ENCODE data around the gene DLGAP1.
A peak's percentile ranks its signal among the peaks of the same experiment; 100 is the strongest.

Gene DLGAP1

DNA sequence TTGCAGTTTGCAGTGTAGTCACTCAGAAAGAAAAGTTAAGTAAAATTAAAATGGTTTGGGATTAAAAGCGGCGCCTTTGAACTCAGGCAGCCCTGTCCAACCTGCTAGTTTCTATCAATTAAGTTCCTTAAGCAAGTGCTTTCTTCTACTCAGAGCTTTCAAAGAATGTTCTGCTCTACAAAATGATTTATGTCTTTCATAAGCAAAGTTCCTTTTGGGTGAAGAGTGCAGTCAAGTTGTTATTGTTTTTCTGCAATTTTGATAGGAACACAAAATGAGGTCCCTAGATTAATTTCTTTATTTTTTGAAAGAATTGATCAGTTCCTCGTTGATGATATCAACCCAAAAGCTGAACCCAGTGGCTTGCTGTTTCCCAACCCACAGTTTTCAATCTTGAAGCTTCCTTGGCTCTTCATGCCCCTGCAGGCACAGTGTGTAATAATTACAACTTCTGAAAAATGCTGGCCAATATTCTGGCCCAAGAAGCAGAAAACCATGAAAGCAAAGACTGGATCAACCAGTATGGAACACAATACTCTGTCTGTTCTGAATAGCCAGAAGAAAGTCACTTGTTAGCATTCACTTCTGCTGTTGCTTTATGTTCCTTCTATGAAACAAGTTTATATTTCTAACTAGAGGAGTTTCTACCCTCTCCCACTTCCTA is 916.0 kb downstream of the DLGAP1 start:
- DNase-seq (ENCODE audit: low spot score) = no peak

GRCh38 chr18:3538456-3538855 is 916.7 kb downstream of the DLGAP1 start:
- DNase-seq (ENCODE audit: low spot score) = no peak

- DNase-seq (ENCODE audit: low spot score) = no peak
These were observed 924.3 kb downstream of the DLGAP1 start for GRCh38 chr18:3530807-3531206.

DNA sequence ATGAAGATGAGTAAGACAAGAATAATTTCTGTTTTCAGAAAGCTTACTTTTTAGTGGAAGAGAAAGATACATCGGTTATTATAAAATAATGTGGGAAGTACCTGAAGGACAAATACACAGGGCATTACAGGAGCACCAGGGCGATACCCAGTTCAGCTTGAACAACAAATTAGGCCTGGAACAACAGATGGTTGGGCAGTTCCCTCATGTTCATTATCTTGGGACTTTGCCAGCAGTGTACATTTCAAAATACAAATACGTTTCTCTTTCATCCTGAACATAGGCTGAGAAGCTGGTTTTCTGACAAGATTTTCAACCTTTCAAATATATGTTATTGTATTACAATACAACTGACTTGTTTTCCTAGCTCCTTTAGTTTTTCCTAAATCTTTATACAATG is 925.5 kb downstream of the DLGAP1 start:
- no peak for DNase-seq (ENCODE audit: low spot score)

GRCh38 chr18:3529077-3529476 is 926.0 kb downstream of the DLGAP1 start:
- DNase-seq (ENCODE audit: low spot score) = peak; percentile 21

GRCh38 chr18:3528231-3528630 is 926.9 kb downstream of the DLGAP1 start:
- DNase-seq (ENCODE audit: low spot score) = no peak

DNA sequence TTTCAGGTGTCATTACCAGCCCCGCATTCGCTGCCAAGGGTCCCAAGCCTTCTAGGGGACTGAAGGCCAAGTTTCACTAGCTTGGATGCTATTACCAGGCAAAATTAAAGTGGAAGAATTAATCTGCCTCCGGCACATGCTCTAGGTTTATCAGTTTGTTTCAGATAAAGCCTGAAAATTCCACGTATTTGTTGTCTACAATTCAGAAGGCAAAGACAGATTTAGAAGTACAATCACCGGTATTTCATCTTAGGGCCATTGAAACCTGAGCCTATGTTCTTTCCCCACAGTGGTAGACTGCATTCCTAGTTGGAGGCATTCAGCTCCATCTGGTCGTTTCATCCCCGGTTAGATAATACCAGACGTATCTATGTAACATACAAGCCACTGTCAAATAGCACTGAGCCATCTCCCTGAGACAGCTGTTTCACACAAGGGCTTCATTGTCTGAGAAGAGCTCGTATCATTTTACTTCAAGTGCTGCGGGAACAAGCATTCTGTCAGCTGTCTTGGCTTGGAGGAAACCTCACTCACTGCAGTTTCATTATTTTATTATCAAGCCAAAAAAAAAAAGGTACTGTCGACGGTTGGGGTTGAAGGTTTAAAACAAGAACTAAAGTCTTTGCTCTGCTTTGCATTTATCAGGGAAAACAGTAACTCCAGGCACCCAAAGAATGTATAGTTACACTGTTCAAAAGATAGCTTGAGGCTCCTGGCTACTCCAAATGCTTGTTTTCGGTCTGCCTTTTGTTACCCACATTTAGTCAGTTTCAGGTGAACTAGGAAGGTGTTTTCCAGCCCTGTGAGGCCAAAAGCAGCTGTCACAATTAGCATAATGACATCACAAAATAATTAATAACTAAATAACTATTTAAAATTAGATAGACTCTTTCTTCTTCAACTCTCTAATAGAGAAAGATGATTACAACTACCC is 928.4 kb downstream of the DLGAP1 start:
- DNase-seq (ENCODE audit: low spot score) = peak; percentile 27

GRCh38 chr18:3525870-3526420 is 929.2 kb downstream of the DLGAP1 start:
- no peak for DNase-seq (ENCODE audit: low spot score)

DNA sequence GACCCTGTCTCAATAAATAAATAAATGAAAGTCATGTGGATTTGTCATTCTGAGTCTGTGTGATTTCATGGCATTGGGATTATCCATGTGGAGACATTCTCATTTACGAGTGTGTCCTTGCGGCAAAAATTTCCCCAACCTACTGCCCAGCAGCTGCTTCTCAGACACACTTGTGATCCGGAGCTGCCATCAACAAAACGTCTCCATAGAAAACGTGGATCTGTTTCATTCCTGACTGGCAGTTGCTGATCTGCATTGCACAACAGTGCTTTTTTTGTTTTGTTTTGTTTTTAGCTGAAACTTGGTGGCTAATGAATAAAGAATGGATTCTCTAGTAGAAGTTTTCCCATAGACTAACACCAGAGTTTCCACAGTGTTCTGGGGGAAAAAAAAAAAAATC is 930.4 kb downstream of the DLGAP1 start:
- DNase-seq (ENCODE audit: low spot score) = no peak

DNA sequence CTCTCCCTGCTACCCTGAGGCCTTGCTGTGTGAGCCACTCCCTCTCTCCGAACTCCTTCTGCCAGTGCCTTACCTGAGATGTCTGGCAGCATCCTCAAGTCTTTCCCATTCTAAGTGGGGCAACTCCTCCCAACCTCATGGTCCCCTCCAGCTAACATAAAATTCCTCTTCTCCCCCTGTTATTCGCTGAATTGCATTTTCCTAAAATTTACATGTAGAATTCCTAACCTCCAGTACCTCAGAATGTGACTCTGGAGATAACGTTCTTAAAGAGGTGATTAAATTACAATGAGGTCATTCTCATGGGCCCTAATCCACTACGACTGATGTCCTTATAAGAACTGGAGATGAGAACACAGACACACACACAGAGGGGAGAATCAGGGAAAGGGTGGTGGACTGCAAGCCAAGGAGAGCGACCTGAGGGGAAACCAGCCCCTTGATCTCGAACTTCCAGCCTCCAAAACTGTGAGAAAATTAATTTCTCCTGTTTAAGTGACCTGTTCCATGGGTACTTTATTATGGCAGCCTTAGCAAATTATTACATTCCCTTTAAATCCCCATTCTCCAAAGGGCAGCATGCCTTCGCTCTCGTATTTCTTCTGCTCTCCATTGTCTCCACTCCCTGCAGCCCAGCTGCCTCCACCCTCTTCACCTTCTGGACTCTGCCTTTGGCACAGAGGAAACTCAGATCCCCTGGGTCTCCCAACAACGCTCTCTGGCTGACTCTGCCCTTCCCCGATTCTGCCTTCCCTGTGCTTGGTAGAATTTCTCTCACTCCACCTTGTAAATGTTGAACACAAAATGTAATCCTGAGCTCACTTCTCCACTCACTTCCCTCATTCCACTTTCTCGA is 934.6 kb downstream of the DLGAP1 start:
- no peak for DNase-seq (ENCODE audit: low spot score)

GRCh38 chr18:3514312-3515216 is 940.5 kb downstream of the DLGAP1 start:
- DNase-seq (ENCODE audit: low spot score) = no peak

DNA sequence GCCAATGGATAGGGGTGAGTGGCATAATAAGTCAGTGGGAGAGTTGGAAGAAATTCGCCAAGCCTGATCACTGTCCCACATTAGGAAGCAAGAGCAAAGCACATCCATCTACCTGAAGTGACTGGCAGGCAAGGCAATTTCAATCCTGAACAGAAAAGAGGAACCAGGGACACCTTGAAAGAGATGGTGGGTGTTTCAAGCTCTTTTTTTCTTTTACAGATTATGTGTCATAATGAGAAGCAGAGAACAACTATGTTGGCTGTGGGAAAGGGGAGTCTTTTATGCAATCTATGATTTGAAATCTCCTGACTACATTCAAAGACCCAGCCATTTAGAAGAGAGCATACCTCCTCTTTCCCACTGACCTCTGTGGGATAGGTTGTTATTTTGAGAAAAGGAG is 941.6 kb downstream of the DLGAP1 start:
- DNase-seq (ENCODE audit: low spot score) = no peak

- DNase-seq (ENCODE audit: low spot score) = peak; percentile 19
These were observed 943.1 kb downstream of the DLGAP1 start for GRCh38 chr18:3511980-3512379.

GRCh38 chr18:3510896-3511295 is 944.2 kb downstream of the DLGAP1 start:
- DNase-seq (ENCODE audit: low spot score) = no peak

GRCh38 chr18:3510024-3510423 is 945.1 kb downstream of the DLGAP1 start:
- DNase-seq (ENCODE audit: low spot score) = no peak

DNA sequence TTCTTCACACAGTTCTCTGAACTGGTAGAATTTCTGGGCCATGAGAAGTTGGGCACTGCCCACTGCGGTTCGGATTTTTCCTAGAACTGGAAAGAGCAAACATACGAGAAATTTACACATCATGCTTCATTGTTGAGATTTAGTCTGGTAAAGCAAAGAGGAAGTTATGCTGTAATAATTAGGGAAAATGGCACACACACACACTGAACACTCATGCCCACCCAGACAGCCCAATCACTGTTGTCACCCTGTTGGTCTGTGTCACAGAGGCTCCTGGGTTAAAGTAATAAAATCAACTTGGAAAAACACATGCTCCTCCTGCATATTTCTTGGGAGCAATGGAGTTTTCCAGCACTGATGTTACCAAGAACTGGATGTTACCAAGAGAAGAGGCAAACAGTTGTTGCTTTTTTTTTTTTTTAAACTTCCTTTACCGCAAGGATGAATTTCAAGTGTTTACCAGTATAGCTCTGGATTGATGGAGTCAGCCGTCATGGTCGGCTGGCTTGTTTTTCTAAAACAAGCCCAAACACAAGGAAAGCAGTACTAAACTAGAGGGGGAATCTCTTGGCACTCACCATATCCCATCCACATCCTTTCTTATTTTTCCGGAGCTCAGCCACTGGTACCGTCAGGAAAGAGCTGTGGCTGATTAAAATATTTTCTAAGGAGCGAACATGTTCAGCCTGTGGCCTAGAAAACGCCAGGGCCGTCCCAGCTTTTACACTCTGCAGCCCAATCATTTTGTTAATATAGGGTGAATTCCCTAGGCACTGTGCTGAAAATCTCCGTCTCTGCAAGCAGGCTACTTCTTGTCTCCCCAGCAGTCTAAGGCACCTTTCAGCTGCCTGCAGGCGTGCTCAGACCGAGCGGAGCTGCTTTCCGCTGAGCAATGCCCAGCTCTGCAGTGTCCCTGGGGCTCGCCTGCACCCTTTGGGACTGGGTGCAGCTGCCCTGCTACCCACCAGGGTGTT is 946.2 kb downstream of the DLGAP1 start:
- no peak for DNase-seq (ENCODE audit: low spot score)

GRCh38 chr18:3504637-3505036 is 950.5 kb downstream of the DLGAP1 start:
- no peak for DNase-seq (ENCODE audit: low spot score)

DNA sequence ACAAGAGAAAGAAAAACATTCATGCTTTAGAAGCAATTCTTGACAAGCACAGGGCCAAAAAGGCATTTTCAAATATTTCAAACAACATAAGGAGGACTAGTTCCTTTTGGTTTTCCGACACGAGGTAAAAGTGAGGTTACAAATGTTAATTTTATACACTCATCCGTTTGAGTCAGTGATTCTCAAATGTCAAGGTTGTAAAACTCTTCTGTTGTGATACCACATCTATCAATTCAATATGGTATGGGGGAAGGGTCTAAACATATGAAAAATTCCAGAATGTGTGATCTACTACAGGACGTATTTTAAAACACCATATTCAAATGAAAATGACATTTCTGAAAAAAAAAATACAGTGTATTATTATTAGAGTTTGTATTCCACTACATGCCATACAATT is 952.5 kb downstream of the DLGAP1 start:
- DNase-seq (ENCODE audit: low spot score) = no peak

- no peak for DNase-seq (ENCODE audit: low spot score)
These were observed 955.1 kb downstream of the DLGAP1 start for GRCh38 chr18:3500016-3500415.

DNA sequence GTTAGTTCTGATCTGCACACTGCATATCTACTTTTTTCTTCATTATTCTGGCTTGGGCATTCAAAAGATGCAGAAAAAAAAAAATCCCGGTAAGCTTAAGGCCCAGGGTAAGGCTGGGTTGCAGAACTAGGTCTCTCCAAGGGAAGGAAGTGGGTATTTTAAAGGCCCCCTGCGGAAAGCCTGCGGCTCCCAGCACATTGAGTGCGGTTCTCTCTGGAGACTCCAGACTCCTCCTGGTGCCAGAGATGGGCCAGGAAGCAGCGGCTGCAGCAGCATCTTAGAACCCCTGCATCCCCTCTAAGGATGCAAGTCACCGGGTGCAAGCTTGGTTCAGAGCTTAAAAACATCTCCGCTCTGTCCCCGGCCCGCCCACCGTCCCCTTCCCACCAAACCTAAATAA is 955.6 kb downstream of the DLGAP1 start:
- DNase-seq (ENCODE audit: low spot score) = no peak

Measured in hematopoietic multipotent progenitor cell treated with erythropoietin and hydrocortisone succinate and interleukin-3 and kit ligand, for 15 days (in vitro differentiated cells).